ENCODE data around the gene FOLR3. TPM values are rescaled to one million over a fixed set of nuclear protein-coding genes. Genes with fewer than 3 reads are reported as not detected.

FOLR3 gene
- polyA plus RNA-seq, 1 donor (not counting 4 experiments of a cell fraction or from before 2014, with no cell fraction given), result 21.0 TPM

- H3K9ac ChIP-seq (ENCODE audit: control insufficient read depth, extremely low read depth, insufficient read depth, low read length), result no peak within 1 kb of the TSS
- no peak within 1 kb of the TSS for H3K4me3 ChIP-seq (ENCODE audit: control insufficient read depth in 2 of 3, extremely low read depth in 1 of 3, insufficient read depth in 2 of 3, low read depth in 1 of 3, low read length in 3 of 3)
- H4K20me1 ChIP-seq (ENCODE audit: control insufficient read depth, extremely low read depth, insufficient read depth, low read length), result no peaks in the 10 kb centered on the region
- peaks cover 21% of the 10 kb centered on the region for H3K79me2 ChIP-seq (ENCODE audit: control insufficient read depth, insufficient read depth, low read length)
- no peak for DNase-seq (ENCODE audit: low read depth, low spot score)
- no peak within 1 kb of the TSS for H3K27ac ChIP-seq (ENCODE audit: control insufficient read depth, insufficient read depth, low read length)
- H3K9me3 ChIP-seq (ENCODE audit: control insufficient read depth, low read depth, low read length), result no peaks in the 10 kb centered on the region
- dilution Hi-C loops (cut with MboI; ENCODE audit: extremely low pct_ligation_motif_present, low sequenced_read_pairs), result no loop called here
- H3K4me2 ChIP-seq (ENCODE audit: control insufficient read depth, extremely low read depth, insufficient read depth, low read depth, low read length), result no peak within 1 kb of the TSS
- H3K4me1 ChIP-seq (ENCODE audit: control insufficient read depth, extremely low read depth, insufficient read depth, low read length), result peaks cover 19% of the 10 kb centered on the region
- H3K27me3 ChIP-seq (ENCODE audit: control insufficient read depth, extremely low read depth, insufficient read depth, low read length), result no peaks in the 10 kb centered on the region
- TF ChIP-seq CTCF (optimal IDR thresholded peaks at IDR 0.05 in 1 of 3, IDR thresholded peaks at IDR 0.05 in 1 of 3, conservative IDR thresholded peaks at IDR 0.05 in 1 of 3; ENCODE audit: extremely low read depth in 1 of 3, insufficient read depth in 2 of 3, low read length in 3 of 3) (no peak), EZH2 (IDR thresholded peaks at IDR 0.05; ENCODE audit: low read length) (no peak)
- H2AFZ ChIP-seq (ENCODE audit: control insufficient read depth, low read length), result no peak within 1 kb of the TSS
- FAIRE-seq, result no peak
- peaks cover 1 to 18% of the 10 kb centered on the region in 2 experiments for H3K36me3 ChIP-seq (ENCODE audit: control insufficient read depth in 2 of 2, extremely low read depth in 1 of 2, insufficient read depth in 2 of 2, low read length in 2 of 2)
- H3K9me1 ChIP-seq (ENCODE audit: control insufficient read depth, extremely low read depth, insufficient read depth, low read length), result no peaks in the 10 kb centered on the region
Measured at GRCh38 chr11:72105888-72106287, 29.6 kb upstream of the FOLR3 start, which contains the start of gene TOMT. TOMT (plus strand) TSS chr11:72105924; CDS start chr11:72105952, 28 bp downstream.

- Histone ChIP-seq H3K9me1 (ENCODE audit: control insufficient read depth, extremely low read depth, insufficient read depth, low read length) (no peaks in the 10 kb centered on the region), H2AFZ (ENCODE audit: control insufficient read depth, low read length) (peak overlapping the region; percentile 11), H3K27ac (ENCODE audit: control insufficient read depth, insufficient read depth, low read length) (peak overlapping the region; percentile 99), H3K4me3 (ENCODE audit: control insufficient read depth in 2 of 3, extremely low read depth in 1 of 3, insufficient read depth in 2 of 3, low read depth in 1 of 3, low read length in 3 of 3) (peak overlapping the region; percentile 50 to 91 (median 62)), H3K9me3 (ENCODE audit: control insufficient read depth, low read depth, low read length) (no peaks in the 10 kb centered on the region), H3K36me3 (ENCODE audit: control insufficient read depth in 2 of 2, extremely low read depth in 1 of 2, insufficient read depth in 2 of 2, low read length in 2 of 2) (peaks cover 0 to 9% of the 10 kb centered on the region in 2 experiments), H3K27me3 (ENCODE audit: control insufficient read depth, extremely low read depth, insufficient read depth, low read length) (no peaks in the 10 kb centered on the region), H4K20me1 (ENCODE audit: control insufficient read depth, extremely low read depth, insufficient read depth, low read length) (no peaks in the 10 kb centered on the region), H3K79me2 (ENCODE audit: control insufficient read depth, insufficient read depth, low read length) (peaks cover 3% of the 10 kb centered on the region), H3K9ac (ENCODE audit: control insufficient read depth, extremely low read depth, insufficient read depth, low read length) (peak overlapping the region; percentile 99), H3K4me1 (ENCODE audit: control insufficient read depth, extremely low read depth, insufficient read depth, low read length) (peaks cover 43% of the 10 kb centered on the region), H3K4me2 (ENCODE audit: control insufficient read depth, extremely low read depth, insufficient read depth, low read depth, low read length) (peak overlapping the region; percentile 85)
- no peak for DNase-seq (ENCODE audit: low read depth, low spot score)
- FAIRE-seq, result no peak
- dilution Hi-C loops (cut with MboI; ENCODE audit: extremely low pct_ligation_motif_present, low sequenced_read_pairs), result no loop called here
- TF ChIP-seq CTCF (optimal IDR thresholded peaks at IDR 0.05 in 1 of 3, IDR thresholded peaks at IDR 0.05 in 1 of 3, conservative IDR thresholded peaks at IDR 0.05 in 1 of 3; ENCODE audit: extremely low read depth in 1 of 3, insufficient read depth in 2 of 3, low read length in 3 of 3) (no peak), EZH2 (IDR thresholded peaks at IDR 0.05; ENCODE audit: low read length) (no peak)
Measured at GRCh38 chr11:72111300-72112142, 24.0 kb upstream of the FOLR3 start.

Measured in keratinocyte (primary cell).